Epithelial cell of esophagus (primary cell): ENCODE measurements around the gene JAML.

Source experiments
- DNase-seq: peaks from one replicate; pipeline ENCODE4 v3.0.0; 2010; ENCODE audit warnings: low read depth
- H3K4me3 ChIP-seq: 2 replicates; pipeline ENCODE4 v1.5.1; 2011; ENCODE audit warnings: mild to moderate bottlenecking, low read length, control low read depth
- CTCF ChIP-seq: IDR thresholded peaks from 2 replicates; pipeline ENCODE4 v1.5.1; 2011; ENCODE audit warnings: low read depth, mild to moderate bottlenecking, low read length, control low read depth, inconsistent platforms; ENCODE audit not compliant: insufficient read depth; ENCODE audit errors: missing control alignments

JAML gene

GRCh38 chr11:118213201-118213600 lies 11.6 kb downstream of the JAML start:
- TF ChIP-seq CTCF = no peak
- no peak for DNase-seq
- H3K4me3 ChIP-seq = no peak overlapping the region

GRCh38 chr11:118212781-118213191 lies 12.0 kb downstream of the JAML start:
- DNase-seq = no peak
- TF ChIP-seq CTCF = no peak
- H3K4me3 ChIP-seq = no peak overlapping the region

- H3K4me3 ChIP-seq = no peak overlapping the region
- peak; percentile 23 for DNase-seq
- TF ChIP-seq CTCF = no peak
These were observed 12.6 kb downstream of the JAML start for GRCh38 chr11:118212131-118212725.

DNA sequence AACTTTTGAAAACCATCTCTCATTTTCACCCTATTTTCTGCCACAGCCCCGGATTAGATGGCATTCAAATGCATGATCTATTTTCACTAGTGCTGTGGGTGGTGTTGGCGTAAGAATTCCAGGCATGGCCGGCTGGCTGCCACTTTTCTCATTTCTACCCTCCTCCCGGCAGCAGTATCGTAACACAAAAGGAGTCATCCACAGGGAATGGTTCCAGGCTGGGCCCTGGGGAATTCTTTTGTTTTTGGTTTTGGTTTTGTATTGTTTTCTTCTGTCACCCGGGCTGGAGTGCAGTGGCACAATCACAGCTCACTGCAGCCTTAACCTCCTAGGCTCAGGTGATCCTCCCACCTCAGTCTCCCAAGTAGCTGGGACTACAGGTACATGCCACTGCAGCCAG lies 13.8 kb downstream of the JAML start:
- no peak overlapping the region for H3K4me3 ChIP-seq
- TF ChIP-seq CTCF = no peak
- DNase-seq = no peak

DNA sequence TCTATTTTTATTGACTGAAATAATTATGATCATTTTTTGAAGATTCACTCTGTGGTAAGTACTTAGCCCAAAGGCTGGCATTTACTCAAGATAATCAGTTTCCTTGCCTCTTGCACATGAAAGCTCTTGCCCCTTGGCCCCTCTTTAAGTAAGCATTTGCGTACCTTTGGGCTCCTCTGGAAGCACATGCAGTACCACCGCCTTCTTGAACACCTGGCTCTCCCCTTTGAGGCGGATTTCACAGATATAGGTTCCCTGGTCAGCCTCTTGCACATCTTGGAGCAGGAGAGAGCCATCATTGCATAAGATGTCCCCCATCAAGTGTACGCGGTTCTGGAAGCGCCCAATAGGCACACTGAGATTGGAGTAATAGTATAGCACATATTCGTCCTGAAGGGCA lies 14.5 kb downstream of the JAML start:
- H3K4me3 ChIP-seq = no peak overlapping the region
- DNase-seq = no peak
- TF ChIP-seq CTCF = no peak

DNA sequence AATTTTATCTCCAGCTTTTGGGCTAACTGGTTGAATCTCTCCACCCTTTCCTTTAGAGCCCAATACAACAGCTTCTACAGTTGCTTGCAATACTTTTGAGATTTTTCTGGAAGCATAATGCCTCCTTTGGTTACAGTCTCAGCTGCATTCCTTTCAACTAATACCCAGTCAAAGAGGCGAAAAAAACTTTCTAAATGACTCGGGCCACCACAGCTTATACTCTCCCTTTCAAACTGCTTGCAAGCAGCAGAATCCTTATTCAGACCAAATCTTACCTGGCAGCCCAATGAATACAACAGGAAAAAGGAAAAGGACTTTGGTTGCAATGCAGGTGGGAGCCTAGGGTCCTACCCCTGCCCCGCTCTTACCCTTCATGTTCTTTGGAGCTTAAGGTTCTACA lies 15.8 kb downstream of the JAML start:
- no peak overlapping the region for H3K4me3 ChIP-seq
- TF ChIP-seq CTCF = no peak
- DNase-seq = no peak

DNA sequence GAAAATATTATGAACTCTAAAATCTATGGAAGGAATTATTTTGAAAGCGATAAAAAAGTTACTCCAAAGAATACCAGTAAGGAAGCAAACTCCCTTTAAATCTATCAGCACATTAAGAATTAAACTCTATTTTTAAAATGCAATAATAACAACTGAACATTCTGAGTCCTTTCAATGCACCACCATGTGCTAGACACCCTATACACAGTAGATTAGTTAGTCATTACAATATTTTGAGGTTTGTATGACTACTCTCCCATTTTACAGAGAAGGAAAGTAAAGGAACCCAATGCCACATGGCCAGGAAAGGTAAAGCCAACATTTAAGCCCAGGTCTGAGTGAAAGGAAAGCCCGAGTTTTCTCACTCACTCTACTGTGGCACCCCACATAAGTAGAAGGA lies 17.7 kb downstream of the JAML start:
- H3K4me3 ChIP-seq = no peak overlapping the region

More for the DNA sequence above, 17.7 kb downstream of the JAML start:
- TF ChIP-seq CTCF = no peak
- DNase-seq = no peak
